Raji (cell line): Measurements from ENCODE around the gene PCDHGC5.

Experiments used
- POLR2A ChIP-seq: IDR thresholded peaks from 2 replicates; pipeline ENCODE4 v1.6.1; 2011; ENCODE audit warnings: low read depth, low read length, control low read depth; ENCODE audit not compliant: insufficient read depth

Gene PCDHGC5

GRCh38 chr5:141527426-141527825, 38.5 kb downstream of the PCDHGC5 start:
- no peak for TF ChIP-seq POLR2A

DNA sequence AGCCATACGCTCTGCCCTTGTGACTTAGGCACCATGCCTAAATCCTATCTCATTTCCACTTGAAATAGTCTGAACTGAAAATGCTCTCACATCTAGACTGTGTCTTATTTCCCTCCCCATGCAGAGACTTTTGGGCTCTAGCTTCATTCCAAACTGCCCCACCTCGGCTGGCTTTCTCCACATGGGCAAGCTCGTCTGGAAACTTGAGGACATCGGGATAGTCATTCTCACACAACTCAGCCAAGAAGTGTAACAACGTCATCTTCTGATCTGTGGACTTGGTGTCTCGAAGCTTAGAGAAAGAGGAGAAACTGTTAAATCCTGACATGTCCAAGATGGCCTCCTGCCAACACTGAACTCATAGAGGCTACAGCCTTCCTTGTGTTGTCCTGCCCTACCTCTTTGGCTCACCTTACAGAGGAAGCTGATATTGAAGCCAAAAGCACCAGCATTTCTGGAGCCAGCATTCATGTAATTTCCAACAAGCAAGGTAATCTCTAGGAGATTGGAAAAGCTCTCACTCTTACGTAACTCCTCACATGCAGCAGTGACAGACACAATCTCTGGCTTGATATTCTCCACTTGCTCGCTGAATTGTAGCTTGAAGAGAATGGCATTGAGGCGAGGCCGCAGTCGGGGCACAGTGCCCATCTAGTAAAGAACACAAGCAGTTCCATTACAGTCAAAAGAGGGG, 39.6 kb downstream of the PCDHGC5 start:
- TF ChIP-seq POLR2A, result no peak

GRCh38 chr5:141529002-141529401, 40.1 kb downstream of the PCDHGC5 start:
- TF ChIP-seq POLR2A, result no peak

DNA sequence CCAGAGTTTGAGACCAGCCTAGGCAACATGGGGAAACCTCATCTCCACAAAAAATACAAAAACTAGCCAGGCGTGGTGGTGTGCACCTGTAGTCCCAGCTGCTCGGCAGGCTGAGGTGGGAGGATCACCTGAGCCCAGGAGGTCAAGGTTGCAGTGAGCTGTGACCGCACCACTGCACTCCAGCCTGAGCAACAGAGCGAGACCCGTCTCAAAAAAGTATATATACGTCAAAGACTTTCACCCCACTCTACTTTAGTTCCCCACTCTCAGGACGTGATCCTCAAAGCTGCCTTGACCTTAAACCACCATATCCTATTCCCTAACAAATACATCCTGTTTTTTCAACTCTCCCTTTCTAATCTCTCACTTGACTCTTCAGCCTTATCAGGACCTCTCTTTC, 41.0 kb downstream of the PCDHGC5 start:
- TF ChIP-seq POLR2A, result no peak

DNA sequence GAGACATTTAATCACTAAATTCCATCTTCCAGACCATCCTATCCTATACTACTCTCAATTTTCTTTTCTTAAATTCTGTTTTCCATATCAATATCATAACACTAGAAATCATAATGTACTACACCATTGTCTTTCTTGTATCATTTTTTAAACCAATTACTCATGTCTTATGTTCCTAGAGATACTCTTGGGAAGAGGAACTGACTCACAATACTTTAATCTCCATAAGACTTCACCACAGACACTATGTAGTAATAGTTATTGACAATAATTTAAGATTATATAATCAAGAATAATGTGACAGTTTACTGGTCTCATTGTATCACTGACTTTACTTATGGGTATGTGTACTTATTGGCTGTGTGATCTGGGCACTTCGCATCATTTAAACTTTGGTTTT, 43.8 kb downstream of the PCDHGC5 start:
- TF ChIP-seq POLR2A, result no peak

DNA sequence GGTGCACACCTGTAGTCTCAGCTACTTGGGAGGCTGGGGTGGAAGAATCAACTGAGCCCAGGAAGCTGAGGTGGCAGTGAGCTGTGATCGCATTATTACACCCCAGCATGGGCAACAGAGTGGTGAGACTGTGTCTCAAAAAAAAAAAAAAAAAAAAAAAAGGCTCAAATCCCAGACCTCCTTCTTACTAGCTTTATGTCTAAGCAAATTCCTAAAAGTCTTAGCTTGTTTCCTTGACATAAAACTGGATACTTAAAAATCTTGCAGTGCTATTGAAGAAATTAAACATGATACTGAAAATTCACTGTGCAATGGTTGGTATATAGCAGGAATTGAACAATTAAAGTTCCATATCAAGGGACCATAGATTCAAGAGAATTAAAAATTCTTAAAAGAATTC, 45.0 kb downstream of the PCDHGC5 start:
- no peak for TF ChIP-seq POLR2A

GRCh38 chr5:141534492-141535213, 45.8 kb downstream of the PCDHGC5 start:
- no peak for TF ChIP-seq POLR2A
